Measurements from ENCODE around the gene TH.

Gene TH

GRCh38 chr11:2187280-2187707, 15.7 kb upstream of the TH start:
- no peak overlapping the region for H2AFZ ChIP-seq (ENCODE audit: low read length)
- no peak overlapping the region for H3K4me3 ChIP-seq (ENCODE audit: low read depth, low read length, poor library complexity, severe bottlenecking)
- no peaks in the 10 kb centered on the region for H3K9me2 ChIP-seq (ENCODE audit: low read depth, low read length)
- no peaks in the 10 kb centered on the region for H3K27me3 ChIP-seq (ENCODE audit: insufficient read depth, low read length)
- no peaks in the 10 kb centered on the region for H3K79me2 ChIP-seq (ENCODE audit: insufficient read depth, low read length)
- TF ChIP-seq, protein P1, sequence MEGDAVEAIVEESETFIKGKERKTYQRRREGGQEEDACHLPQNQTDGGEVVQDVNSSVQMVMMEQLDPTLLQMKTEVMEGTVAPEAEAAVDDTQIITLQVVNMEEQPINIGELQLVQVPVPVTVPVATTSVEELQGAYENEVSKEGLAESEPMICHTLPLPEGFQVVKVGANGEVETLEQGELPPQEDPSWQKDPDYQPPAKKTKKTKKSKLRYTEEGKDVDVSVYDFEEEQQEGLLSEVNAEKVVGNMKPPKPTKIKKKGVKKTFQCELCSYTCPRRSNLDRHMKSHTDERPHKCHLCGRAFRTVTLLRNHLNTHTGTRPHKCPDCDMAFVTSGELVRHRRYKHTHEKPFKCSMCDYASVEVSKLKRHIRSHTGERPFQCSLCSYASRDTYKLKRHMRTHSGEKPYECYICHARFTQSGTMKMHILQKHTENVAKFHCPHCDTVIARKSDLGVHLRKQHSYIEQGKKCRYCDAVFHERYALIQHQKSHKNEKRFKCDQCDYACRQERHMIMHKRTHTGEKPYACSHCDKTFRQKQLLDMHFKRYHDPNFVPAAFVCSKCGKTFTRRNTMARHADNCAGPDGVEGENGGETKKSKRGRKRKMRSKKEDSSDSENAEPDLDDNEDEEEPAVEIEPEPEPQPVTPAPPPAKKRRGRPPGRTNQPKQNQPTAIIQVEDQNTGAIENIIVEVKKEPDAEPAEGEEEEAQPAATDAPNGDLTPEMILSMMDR (IDR thresholded peaks at IDR 0.05; ENCODE audit: low read length): no peak
- TF ChIP-seq EZH2 (IDR thresholded peaks at IDR 0.05; ENCODE audit: borderline replicate concordance, low read length): no peak
- H3F3A ChIP-seq (ENCODE audit: insufficient read depth, low read length): no peaks in the 10 kb centered on the region
- no peaks in the 10 kb centered on the region for H3K4me1 ChIP-seq (ENCODE audit: insufficient read depth, low read length, severe bottlenecking)
- no peak overlapping the region for H3K4me2 ChIP-seq (ENCODE audit: low read length)
- no peaks in the 10 kb centered on the region for H3K9me3 ChIP-seq (ENCODE audit: low read length)
- no peaks in the 10 kb centered on the region for H4K20me1 ChIP-seq (ENCODE audit: insufficient read depth, low read length)
- no peak overlapping the region for H3K9ac ChIP-seq (ENCODE audit: low read length)
- no peak overlapping the region for H3K27ac ChIP-seq (ENCODE audit: low read depth, low read length, poor library complexity, severe bottlenecking)
- no peaks in the 10 kb centered on the region for H3K36me3 ChIP-seq (ENCODE audit: insufficient read depth, low read length)

DNA sequence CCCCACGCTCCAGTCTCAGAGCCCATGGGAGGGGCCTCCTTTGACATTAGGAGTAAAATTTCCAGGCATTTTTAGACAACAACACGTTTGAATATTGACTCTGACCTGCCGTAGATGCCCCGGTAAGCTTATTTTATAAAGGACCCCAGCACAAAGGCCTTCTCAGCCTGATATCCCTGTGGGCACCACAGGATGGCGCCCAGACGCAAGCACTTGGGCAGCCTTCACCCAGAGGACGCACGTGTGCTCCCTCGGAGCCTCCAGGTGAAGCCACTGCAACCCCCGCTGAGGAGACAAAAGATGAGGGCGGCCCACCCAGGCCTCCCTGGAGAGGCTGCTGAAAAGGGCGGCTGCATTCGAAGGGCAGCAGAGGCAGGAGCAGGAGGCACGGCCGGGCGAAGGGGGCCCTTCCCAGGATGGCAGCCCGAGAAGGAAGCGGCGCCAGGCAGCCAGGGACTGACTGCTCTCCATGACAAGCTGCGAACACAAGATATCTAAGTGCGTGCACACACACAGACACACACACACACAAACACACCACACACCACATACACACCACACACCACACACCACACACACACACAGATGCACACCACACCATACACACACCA, 15.2 kb upstream of the TH start:
- Histone ChIP-seq H3K9ac (ENCODE audit: low read length) (no peak overlapping the region), H2AFZ (ENCODE audit: low read length) (no peak overlapping the region), H3K79me2 (ENCODE audit: insufficient read depth, low read length) (no peaks in the 10 kb centered on the region), H3K4me1 (ENCODE audit: insufficient read depth, low read length, severe bottlenecking) (no peaks in the 10 kb centered on the region), H3K9me2 (ENCODE audit: low read depth, low read length) (no peaks in the 10 kb centered on the region), H3K4me2 (ENCODE audit: low read length) (no peak overlapping the region), H3K36me3 (ENCODE audit: insufficient read depth, low read length) (no peaks in the 10 kb centered on the region), H3K9me3 (ENCODE audit: low read length) (no peaks in the 10 kb centered on the region), H3K27ac (ENCODE audit: low read depth, low read length, poor library complexity, severe bottlenecking) (no peak overlapping the region), H3K4me3 (ENCODE audit: low read depth, low read length, poor library complexity, severe bottlenecking) (no peak overlapping the region), H4K20me1 (ENCODE audit: insufficient read depth, low read length) (no peaks in the 10 kb centered on the region), H3F3A (ENCODE audit: insufficient read depth, low read length) (no peaks in the 10 kb centered on the region), H3K27me3 (ENCODE audit: insufficient read depth, low read length) (no peaks in the 10 kb centered on the region)
- TF ChIP-seq, protein P1 (IDR thresholded peaks at IDR 0.05; ENCODE audit: low read length): peak; percentile 36
- TF ChIP-seq EZH2 (IDR thresholded peaks at IDR 0.05; ENCODE audit: borderline replicate concordance, low read length): no peak

DNA sequence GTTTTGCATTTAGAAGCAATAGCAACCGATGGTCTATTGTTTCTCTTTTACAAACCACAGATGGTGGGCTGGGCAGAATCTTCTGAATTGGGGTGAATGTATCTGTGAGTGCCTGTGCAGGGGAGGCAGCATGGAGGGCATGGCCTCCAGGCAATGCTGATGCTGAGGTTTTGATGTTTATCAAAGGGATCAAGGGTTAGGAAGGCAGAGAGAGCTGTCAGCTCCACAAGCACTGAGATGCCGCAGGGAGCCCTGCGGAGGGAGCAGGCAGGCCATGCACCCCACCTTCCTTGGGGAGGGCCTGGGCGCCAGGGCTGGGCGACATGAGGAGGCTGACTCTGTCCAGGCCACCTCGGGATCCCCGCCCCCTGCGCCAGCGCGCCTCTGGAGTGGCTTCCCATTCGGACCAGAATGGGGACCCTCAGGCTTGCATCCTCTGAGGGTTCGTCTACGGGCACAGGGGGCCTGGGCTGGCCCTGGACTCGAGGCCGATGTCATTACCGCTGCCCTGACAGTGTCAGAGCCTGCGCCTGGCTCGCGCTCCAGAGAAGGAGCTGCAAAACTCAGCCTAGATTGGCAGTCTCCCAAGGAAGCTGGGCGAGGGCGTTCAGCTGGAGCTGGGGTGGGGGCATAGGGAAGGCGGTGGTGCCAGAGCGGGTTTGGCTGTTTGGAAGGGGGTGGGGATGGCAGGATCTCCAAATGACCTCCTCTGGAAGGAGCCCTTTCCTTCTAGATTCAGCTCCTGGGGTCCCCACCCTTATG, 13.9 kb upstream of the TH start:
- no peak overlapping the region for H3K4me2 ChIP-seq (ENCODE audit: low read length)
- TF ChIP-seq, protein P1 (IDR thresholded peaks at IDR 0.05; ENCODE audit: low read length): no peak
- TF ChIP-seq EZH2 (IDR thresholded peaks at IDR 0.05; ENCODE audit: borderline replicate concordance, low read length): no peak

More for the DNA sequence above, 13.9 kb upstream of the TH start:
- no peaks in the 10 kb centered on the region for H3K9me3 ChIP-seq (ENCODE audit: low read length)
- no peak overlapping the region for H2AFZ ChIP-seq (ENCODE audit: low read length)
- H3K79me2 ChIP-seq (ENCODE audit: insufficient read depth, low read length): no peaks in the 10 kb centered on the region
- no peaks in the 10 kb centered on the region for H3K9me2 ChIP-seq (ENCODE audit: low read depth, low read length)
- H3F3A ChIP-seq (ENCODE audit: insufficient read depth, low read length): no peaks in the 10 kb centered on the region
- no peak overlapping the region for H3K4me3 ChIP-seq (ENCODE audit: low read depth, low read length, poor library complexity, severe bottlenecking)
- no peaks in the 10 kb centered on the region for H3K27me3 ChIP-seq (ENCODE audit: insufficient read depth, low read length)
- H3K36me3 ChIP-seq (ENCODE audit: insufficient read depth, low read length): no peaks in the 10 kb centered on the region
- H4K20me1 ChIP-seq (ENCODE audit: insufficient read depth, low read length): no peaks in the 10 kb centered on the region
- H3K9ac ChIP-seq (ENCODE audit: low read length): no peak overlapping the region
- no peak overlapping the region for H3K27ac ChIP-seq (ENCODE audit: low read depth, low read length, poor library complexity, severe bottlenecking)
- no peaks in the 10 kb centered on the region for H3K4me1 ChIP-seq (ENCODE audit: insufficient read depth, low read length, severe bottlenecking)
